Peyer's patch (tissue), 4 donors: Measurements from ENCODE around the gene NHLRC1.

Source experiments
- POLR2A ChIP-seq, 2 donors: fragments of 450-650 bp; IDR thresholded peaks; one replicate each; pipeline ENCODE4 v1.5.1; 2017; ENCODE audit warnings: antibody characterized with exemption in 2 of 2, mild to moderate bottlenecking in 2 of 2, moderate library complexity in 2 of 2
- TF ChIP-seq, protein P1 (sequence below), 6 experiments: fragments of 450-650 bp in 4 of 6; fragments of 200-600 bp in 2 of 6; sonication (generic) in 1 of 6; IDR thresholded peaks; one replicate each; pipeline ENCODE4 v1.5.1; 2017 to 2019; ENCODE audit warnings: antibody characterized with exemption in 6 of 6, mild to moderate bottlenecking in 3 of 6, moderate library complexity in 1 of 6

DNA sequence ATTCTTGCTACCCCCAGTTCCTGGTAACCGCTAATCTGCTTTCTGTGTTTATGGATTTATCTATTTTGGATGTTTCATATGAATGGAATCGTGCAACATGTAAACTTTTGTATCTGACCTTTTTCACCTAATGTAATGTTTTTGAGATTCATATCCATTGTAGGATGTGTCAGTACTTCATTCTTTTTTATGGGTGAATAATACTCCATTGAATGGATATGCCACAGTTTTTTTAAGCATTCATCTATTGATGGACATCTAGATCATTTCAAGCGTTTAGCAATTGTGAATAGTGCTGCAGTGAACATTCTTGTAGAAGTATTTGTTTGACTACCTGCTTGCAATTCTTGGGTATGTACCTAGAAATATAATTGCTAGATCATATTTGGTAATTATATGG, 45.8 kb upstream of the NHLRC1 start:
- TF ChIP-seq, protein P1, sequence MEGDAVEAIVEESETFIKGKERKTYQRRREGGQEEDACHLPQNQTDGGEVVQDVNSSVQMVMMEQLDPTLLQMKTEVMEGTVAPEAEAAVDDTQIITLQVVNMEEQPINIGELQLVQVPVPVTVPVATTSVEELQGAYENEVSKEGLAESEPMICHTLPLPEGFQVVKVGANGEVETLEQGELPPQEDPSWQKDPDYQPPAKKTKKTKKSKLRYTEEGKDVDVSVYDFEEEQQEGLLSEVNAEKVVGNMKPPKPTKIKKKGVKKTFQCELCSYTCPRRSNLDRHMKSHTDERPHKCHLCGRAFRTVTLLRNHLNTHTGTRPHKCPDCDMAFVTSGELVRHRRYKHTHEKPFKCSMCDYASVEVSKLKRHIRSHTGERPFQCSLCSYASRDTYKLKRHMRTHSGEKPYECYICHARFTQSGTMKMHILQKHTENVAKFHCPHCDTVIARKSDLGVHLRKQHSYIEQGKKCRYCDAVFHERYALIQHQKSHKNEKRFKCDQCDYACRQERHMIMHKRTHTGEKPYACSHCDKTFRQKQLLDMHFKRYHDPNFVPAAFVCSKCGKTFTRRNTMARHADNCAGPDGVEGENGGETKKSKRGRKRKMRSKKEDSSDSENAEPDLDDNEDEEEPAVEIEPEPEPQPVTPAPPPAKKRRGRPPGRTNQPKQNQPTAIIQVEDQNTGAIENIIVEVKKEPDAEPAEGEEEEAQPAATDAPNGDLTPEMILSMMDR (IDR thresholded peaks at IDR 0.05) = no peak
- no peak for TF ChIP-seq POLR2A (IDR thresholded peaks at IDR 0.05)
